GM12874 (cell line): ENCODE measurements around the gene FTH1.

ENCODE experiments used
- TF ChIP-seq, protein P1 (sequence below): IDR thresholded peaks from 2 replicates; pipeline ENCODE4 v1.5.1; 2011; ENCODE audit warnings: low read depth, mild to moderate bottlenecking, control low read depth, low read length, moderate library complexity; ENCODE audit not compliant: insufficient read depth

Gene FTH1

GRCh38 chr11:62010935-62011528, 43.6 kb upstream of the FTH1 start:
- TF ChIP-seq, protein P1, sequence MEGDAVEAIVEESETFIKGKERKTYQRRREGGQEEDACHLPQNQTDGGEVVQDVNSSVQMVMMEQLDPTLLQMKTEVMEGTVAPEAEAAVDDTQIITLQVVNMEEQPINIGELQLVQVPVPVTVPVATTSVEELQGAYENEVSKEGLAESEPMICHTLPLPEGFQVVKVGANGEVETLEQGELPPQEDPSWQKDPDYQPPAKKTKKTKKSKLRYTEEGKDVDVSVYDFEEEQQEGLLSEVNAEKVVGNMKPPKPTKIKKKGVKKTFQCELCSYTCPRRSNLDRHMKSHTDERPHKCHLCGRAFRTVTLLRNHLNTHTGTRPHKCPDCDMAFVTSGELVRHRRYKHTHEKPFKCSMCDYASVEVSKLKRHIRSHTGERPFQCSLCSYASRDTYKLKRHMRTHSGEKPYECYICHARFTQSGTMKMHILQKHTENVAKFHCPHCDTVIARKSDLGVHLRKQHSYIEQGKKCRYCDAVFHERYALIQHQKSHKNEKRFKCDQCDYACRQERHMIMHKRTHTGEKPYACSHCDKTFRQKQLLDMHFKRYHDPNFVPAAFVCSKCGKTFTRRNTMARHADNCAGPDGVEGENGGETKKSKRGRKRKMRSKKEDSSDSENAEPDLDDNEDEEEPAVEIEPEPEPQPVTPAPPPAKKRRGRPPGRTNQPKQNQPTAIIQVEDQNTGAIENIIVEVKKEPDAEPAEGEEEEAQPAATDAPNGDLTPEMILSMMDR: no peak

- TF ChIP-seq, protein P1: no peak
These were observed 40.8 kb upstream of the FTH1 start for GRCh38 chr11:62008193-62008592.

DNA sequence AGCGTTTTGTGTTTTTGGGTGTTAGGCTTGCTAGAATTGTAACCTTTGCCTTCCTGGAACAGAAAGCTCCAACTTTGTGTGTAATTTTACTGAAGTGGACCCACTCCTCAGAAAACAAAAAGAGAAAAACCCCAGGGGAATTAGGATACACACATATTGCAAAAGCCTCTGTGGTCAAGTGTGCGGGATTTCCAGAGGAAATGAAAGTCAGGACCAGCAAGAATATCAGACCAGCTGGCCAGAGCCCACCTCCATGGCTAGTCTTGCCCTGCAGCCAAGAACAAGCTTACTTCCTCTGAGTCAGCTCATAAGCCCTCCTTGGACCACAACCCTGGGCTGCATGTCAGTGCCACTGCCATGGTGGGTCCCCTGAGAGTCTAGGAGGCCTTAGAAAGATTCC, 37.0 kb upstream of the FTH1 start:
- TF ChIP-seq, protein P1: no peak

GRCh38 chr11:62001450-62002191, 34.2 kb upstream of the FTH1 start:
- TF ChIP-seq, protein P1: no peak

DNA sequence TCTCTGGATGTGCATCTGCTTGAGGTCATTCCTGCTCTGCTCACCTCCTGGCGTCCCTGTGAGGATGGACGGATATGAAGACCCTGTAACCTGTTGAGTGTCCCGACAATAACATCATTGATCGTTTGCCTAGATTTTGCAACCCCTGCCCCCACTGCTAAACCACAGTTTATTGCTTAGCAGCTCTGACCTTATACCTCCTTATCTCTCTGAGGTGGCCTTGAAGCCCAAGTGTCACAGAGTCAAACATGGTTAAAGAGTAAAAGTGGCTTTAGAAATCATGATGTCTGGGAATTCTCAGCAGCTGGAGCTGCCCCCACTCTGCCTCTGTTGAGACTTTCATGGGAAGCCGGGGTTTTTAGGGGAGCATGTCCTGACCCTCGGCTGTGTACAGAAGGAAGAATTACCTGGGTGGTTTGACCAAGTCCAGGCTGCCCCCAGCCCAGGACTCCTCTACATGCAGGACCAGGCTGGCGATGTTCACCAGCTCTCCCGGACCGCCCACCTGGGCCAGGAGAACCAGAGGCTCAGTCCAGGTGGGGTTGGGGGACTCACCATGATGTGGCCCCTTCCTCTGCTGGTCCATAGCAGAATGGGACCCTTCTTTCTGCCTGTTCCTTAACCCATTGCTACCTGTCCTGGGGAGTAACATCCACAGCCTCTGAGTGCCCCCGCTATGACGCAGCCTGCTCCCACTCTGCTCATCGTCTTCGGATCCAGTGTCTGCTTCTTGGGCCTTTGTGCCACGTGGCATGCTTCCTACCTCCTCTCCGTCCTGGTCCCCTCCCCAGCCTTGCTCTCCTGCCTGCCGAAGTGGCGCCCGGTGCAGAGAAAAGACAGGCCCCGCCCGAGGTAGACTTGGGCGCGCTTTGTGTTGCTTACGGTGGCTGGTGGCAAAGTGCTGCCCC, 33.4 kb upstream of the FTH1 start:
- TF ChIP-seq, protein P1: no peak

GRCh38 chr11:61999141-61999975, 31.9 kb upstream of the FTH1 start:
- TF ChIP-seq, protein P1: no peak

- TF ChIP-seq, protein P1: no peak
These were observed 29.5 kb upstream of the FTH1 start for GRCh38 chr11:61996933-61997332.
